Astrocyte (in vitro differentiated cells and primary cell): ENCODE data around the gene AP2S1. TPM values are rescaled to one million over a fixed set of nuclear protein-coding genes. Genes with fewer than 3 reads are reported as not detected.

Experiments used
- DNase-seq: peaks from one replicate; pipeline ENCODE4 v3.0.0-alpha.2; 2010; ENCODE audit warnings: low read depth
- FAIRE-seq: peaks from 2 replicates; lab custom pipeline; 2011; peaks lifted over from hg19 to GRCh38; lab: Jason Lieb, UNC
- H2AFZ ChIP-seq: 2 replicates; pipeline ENCODE4 v1.6.0; 2012; ENCODE audit warnings: low read depth, low read length, inconsistent platforms
- H3K27ac ChIP-seq: 2 replicates; pipeline ENCODE4 v1.5.1; 2011; ENCODE audit warnings: low read depth, low read length, inconsistent platforms
- H3K27me3 ChIP-seq: 2 replicates; pipeline ENCODE4 v1.6.0; 2011; ENCODE audit warnings: low read length, inconsistent platforms; ENCODE audit not compliant: insufficient read depth
- H3K36me3 ChIP-seq: 2 replicates; pipeline ENCODE4 v1.5.1; 2011; ENCODE audit warnings: low read length, inconsistent platforms; ENCODE audit not compliant: insufficient read depth
- H3K4me1 ChIP-seq: 2 replicates; pipeline ENCODE4 v1.5.1; 2011; ENCODE audit warnings: low read length, inconsistent platforms; ENCODE audit not compliant: insufficient read depth
- H3K4me2 ChIP-seq: 2 replicates; pipeline ENCODE4 v1.6.0; 2012; ENCODE audit warnings: low read length, inconsistent platforms
- H3K4me3 ChIP-seq: 2 replicates; pipeline ENCODE4 v1.5.1; 2011; ENCODE audit warnings: low read depth, mild to moderate bottlenecking, low read length, inconsistent platforms; ENCODE audit not compliant: insufficient read depth
- H3K79me2 ChIP-seq: 2 replicates; pipeline ENCODE4 v1.6.0; 2012; ENCODE audit warnings: mild to moderate bottlenecking, low read length, inconsistent platforms; ENCODE audit not compliant: insufficient read depth
- H3K9ac ChIP-seq: 2 replicates; pipeline ENCODE4 v1.6.0; 2012; ENCODE audit warnings: mild to moderate bottlenecking, low read length, inconsistent platforms
- H3K9me3 ChIP-seq: 2 replicates; pipeline ENCODE4 v1.5.1; 2012; ENCODE audit warnings: low read depth, mild to moderate bottlenecking, low read length, inconsistent platforms; ENCODE audit not compliant: insufficient read depth
- H4K20me1 ChIP-seq: 2 replicates; pipeline ENCODE4 v1.6.0; 2012; ENCODE audit warnings: low read length, inconsistent platforms; ENCODE audit not compliant: insufficient read depth
- H3K27ac Mint-ChIP-seq: one replicate; pipeline ENCODE4 v1.8.0; 2021; ENCODE audit warnings: mild to moderate bottlenecking, mixed read lengths; ENCODE audit not compliant: unreplicated experiment
- H3K27me3 Mint-ChIP-seq: one replicate; pipeline ENCODE4 v1.8.0; 2021; ENCODE audit warnings: low read depth, mixed read lengths; ENCODE audit not compliant: unreplicated experiment
- H3K36me3 Mint-ChIP-seq: one replicate; pipeline ENCODE4 v1.8.0; 2021; ENCODE audit warnings: low read depth, mixed read lengths; ENCODE audit not compliant: unreplicated experiment
- H3K4me1 Mint-ChIP-seq: one replicate; pipeline ENCODE4 v1.8.0; 2021; ENCODE audit warnings: low read depth, mixed read lengths; ENCODE audit not compliant: unreplicated experiment
- H3K4me3 Mint-ChIP-seq: one replicate; pipeline ENCODE4 v1.8.0; 2021; ENCODE audit warnings: mild to moderate bottlenecking, moderate library complexity, mixed read lengths; ENCODE audit not compliant: unreplicated experiment
- H3K9me3 Mint-ChIP-seq: one replicate; pipeline ENCODE4 v1.8.0; 2021; ENCODE audit warnings: mild to moderate bottlenecking, mixed read lengths; ENCODE audit not compliant: unreplicated experiment
- CTCF ChIP-seq: IDR thresholded peaks from 2 replicates; pipeline ENCODE4 v1.5.1; 2011; ENCODE audit warnings: low read depth, mild to moderate bottlenecking, inconsistent platforms, low read length, moderate library complexity; ENCODE audit not compliant: insufficient read depth
- EZH2 ChIP-seq: IDR thresholded peaks from 2 replicates; pipeline ENCODE4 v1.6.1; 2012; ENCODE audit warnings: mild to moderate bottlenecking, low read length, inconsistent platforms; ENCODE audit not compliant: insufficient read depth
- total RNA-seq: library from RNA; stranded (reverse); gene quantifications from 2 replicates; pipeline ENCODE4 v1.2.1, GENCODE V29; 2021

AP2S1 gene
- total RNA-seq, 1 donor from 2014 or later: 278 TPM

GRCh38 chr19:46860125-46860845 lies 9.6 kb upstream of the AP2S1 start:
- Mint-ChIP-seq H3K9me3 (no peaks in the 10 kb centered on the region), H3K27ac (peak overlapping the region; percentile 84), H3K36me3 (peaks cover 4% of the 10 kb centered on the region), H3K4me1 (peaks cover 12% of the 10 kb centered on the region), H3K4me3 (peak overlapping the region; percentile 87), H3K27me3 (no peaks in the 10 kb centered on the region)
- Histone ChIP-seq H3K4me1 (peaks cover 42% of the 10 kb centered on the region), H3K4me3 (peak overlapping the region; percentile 70), H2AFZ (peak overlapping the region; percentile 84), H3K27me3 (no peaks in the 10 kb centered on the region), H3K79me2 (peaks cover 40% of the 10 kb centered on the region), H3K36me3 (no peaks in the 10 kb centered on the region), H3K4me2 (peak overlapping the region; percentile 89), H3K9me3 (no peaks in the 10 kb centered on the region), H4K20me1 (peaks cover 40% of the 10 kb centered on the region), H3K9ac (peak overlapping the region; percentile 90), H3K27ac (peak overlapping the region; percentile 93)
- peak; percentile 66 for FAIRE-seq
- TF ChIP-seq CTCF: no peak
- TF ChIP-seq EZH2: no peak
- DNase-seq: peak; percentile 95

GRCh38 chr19:46859637-46860124 lies 9.0 kb upstream of the AP2S1 start:
- H2AFZ ChIP-seq: peak overlapping the region; percentile 77
- H3K4me1 ChIP-seq: peaks cover 38% of the 10 kb centered on the region
- Mint-ChIP-seq H3K4me1 (peaks cover 6% of the 10 kb centered on the region), H3K9me3 (no peaks in the 10 kb centered on the region), H3K36me3 (peaks cover 4% of the 10 kb centered on the region), H3K4me3 (peak overlapping the region; percentile 87), H3K27ac (peak overlapping the region; percentile 84), H3K27me3 (no peaks in the 10 kb centered on the region)
- no peak for TF ChIP-seq CTCF
- TF ChIP-seq EZH2: no peak
- H3K4me2 ChIP-seq: peak overlapping the region; percentile 89
- DNase-seq (no peak), FAIRE-seq (no peak)
- H3K27ac ChIP-seq: peak overlapping the region; percentile 19
- no peaks in the 10 kb centered on the region for H3K27me3 ChIP-seq
- peaks cover 34% of the 10 kb centered on the region for H4K20me1 ChIP-seq
- H3K36me3 ChIP-seq: no peaks in the 10 kb centered on the region
- H3K79me2 ChIP-seq: peaks cover 34% of the 10 kb centered on the region
- H3K4me3 ChIP-seq: peak overlapping the region; percentile 55
- H3K9me3 ChIP-seq: no peaks in the 10 kb centered on the region
- peak overlapping the region; percentile 25 for H3K9ac ChIP-seq
